ENCODE measurements around the gene FSCN2. TPM values are rescaled to one million over a fixed set of nuclear protein-coding genes. Genes with fewer than 3 reads are reported as not detected.

FSCN2 gene
- total and polyA plus RNA-seq, 2 experiments from 2014 or later, result 0.13 to 1.6 TPM

GRCh38 chr17:81522491-81523401 lies 5.4 kb upstream of the FSCN2 start:
- Mint-ChIP-seq H3K36me3 (ENCODE audit: low read depth) (no peaks in the 10 kb centered on the region; the same call in 2 of the 3 replicates), H3K27ac (no peak overlapping the region), H3K4me1 (peaks cover 11% of the 10 kb centered on the region), H3K9me3 (no peaks in the 10 kb centered on the region; the same call in 1 of the 3 replicates), H3K4me3 (peak overlapping the region; percentile 24; the same call in 1 of the 3 replicates), H3K27me3 (ENCODE audit: insufficient read depth, low read depth, poor library complexity) (peaks cover 46% of the 10 kb centered on the region)
- Histone ChIP-seq H3K4me3 (0 out of 2 replicates have a peak overlapping the region, but pooled peaks have one; percentile 26), H3K79me2 (replicated peaks; ENCODE audit: insufficient read depth) (no peaks in the 10 kb centered on the region), H3K4me1 (ENCODE audit: insufficient read depth) (peaks cover 11% of the 10 kb centered on the region), H4K20me1 (replicated peaks; ENCODE audit: insufficient read depth) (no peaks in the 10 kb centered on the region), H3K36me3 (ENCODE audit: insufficient read depth) (no peaks in the 10 kb centered on the region), H3K27ac (ENCODE audit: low read depth) (no peak overlapping the region), H3K4me2 (peak overlapping the region; percentile 65; the same call in 1 of the 2 replicates), H3K9me2 (ENCODE audit: insufficient read depth) (no peaks in the 10 kb centered on the region), H3F3A (replicated peaks; ENCODE audit: low read depth) (peaks cover 9% of the 10 kb centered on the region; the same call in 1 of the 2 replicates), H2AFZ (no peak overlapping the region), H3K27me3 (ENCODE audit: insufficient read depth) (peaks cover 46% of the 10 kb centered on the region)
- DNase-seq (ENCODE audit: low spot score) (peak; percentile 92), ATAC-seq (peak; percentile 52)
- no peak for TF ChIP-seq ZNF114 (CRISPR knock-in tag; IDR thresholded peaks at IDR 0.05)
- TF ChIP-seq EZH2 (IDR thresholded peaks at IDR 0.05; ENCODE audit: low read depth, unreplicated experiment), result no peak
- peak; percentile 48 to 61 for TF ChIP-seq CTCF (conservative IDR thresholded peaks at IDR 0.05; ENCODE audit: low read depth in 2 of 2)
- no peak for TF ChIP-seq JUNB (IDR thresholded peaks at IDR 0.05; ENCODE audit: unreplicated experiment)
- TF ChIP-seq, protein P1, sequence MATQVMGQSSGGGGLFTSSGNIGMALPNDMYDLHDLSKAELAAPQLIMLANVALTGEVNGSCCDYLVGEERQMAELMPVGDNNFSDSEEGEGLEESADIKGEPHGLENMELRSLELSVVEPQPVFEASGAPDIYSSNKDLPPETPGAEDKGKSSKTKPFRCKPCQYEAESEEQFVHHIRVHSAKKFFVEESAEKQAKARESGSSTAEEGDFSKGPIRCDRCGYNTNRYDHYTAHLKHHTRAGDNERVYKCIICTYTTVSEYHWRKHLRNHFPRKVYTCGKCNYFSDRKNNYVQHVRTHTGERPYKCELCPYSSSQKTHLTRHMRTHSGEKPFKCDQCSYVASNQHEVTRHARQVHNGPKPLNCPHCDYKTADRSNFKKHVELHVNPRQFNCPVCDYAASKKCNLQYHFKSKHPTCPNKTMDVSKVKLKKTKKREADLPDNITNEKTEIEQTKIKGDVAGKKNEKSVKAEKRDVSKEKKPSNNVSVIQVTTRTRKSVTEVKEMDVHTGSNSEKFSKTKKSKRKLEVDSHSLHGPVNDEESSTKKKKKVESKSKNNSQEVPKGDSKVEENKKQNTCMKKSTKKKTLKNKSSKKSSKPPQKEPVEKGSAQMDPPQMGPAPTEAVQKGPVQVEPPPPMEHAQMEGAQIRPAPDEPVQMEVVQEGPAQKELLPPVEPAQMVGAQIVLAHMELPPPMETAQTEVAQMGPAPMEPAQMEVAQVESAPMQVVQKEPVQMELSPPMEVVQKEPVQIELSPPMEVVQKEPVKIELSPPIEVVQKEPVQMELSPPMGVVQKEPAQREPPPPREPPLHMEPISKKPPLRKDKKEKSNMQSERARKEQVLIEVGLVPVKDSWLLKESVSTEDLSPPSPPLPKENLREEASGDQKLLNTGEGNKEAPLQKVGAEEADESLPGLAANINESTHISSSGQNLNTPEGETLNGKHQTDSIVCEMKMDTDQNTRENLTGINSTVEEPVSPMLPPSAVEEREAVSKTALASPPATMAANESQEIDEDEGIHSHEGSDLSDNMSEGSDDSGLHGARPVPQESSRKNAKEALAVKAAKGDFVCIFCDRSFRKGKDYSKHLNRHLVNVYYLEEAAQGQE (IDR thresholded peaks at IDR 0.05; ENCODE audit: unreplicated experiment), result no peak
- TF ChIP-seq NANOG (IDR thresholded peaks at IDR 0.05; ENCODE audit: borderline replicate concordance), result no peak
- no peak for TF ChIP-seq POLR2AphosphoS5 (IDR thresholded peaks at IDR 0.05; ENCODE audit: low read depth)
